Testis (tissue), 2 donors: ENCODE measurements around the gene CTIF.

Experiments used
- POLR2A ChIP-seq: fragments of 450-650 bp; IDR thresholded peaks from one replicate; pipeline ENCODE4 v1.6.1; 2017; ENCODE audit warnings: antibody characterized with exemption, mild to moderate bottlenecking, moderate library complexity
- TF ChIP-seq, protein P1 (sequence below), 3 experiments: fragments of 450-650 bp in 2 of 3; fragments of 200-600 bp in 1 of 3; sonication (generic) in 1 of 3; IDR thresholded peaks; one replicate each; pipeline ENCODE4 v1.5.1; 2016 to 2019; ENCODE audit warnings: antibody characterized with exemption in 3 of 3, mild to moderate bottlenecking in 2 of 3, moderate library complexity in 1 of 3

DNA sequence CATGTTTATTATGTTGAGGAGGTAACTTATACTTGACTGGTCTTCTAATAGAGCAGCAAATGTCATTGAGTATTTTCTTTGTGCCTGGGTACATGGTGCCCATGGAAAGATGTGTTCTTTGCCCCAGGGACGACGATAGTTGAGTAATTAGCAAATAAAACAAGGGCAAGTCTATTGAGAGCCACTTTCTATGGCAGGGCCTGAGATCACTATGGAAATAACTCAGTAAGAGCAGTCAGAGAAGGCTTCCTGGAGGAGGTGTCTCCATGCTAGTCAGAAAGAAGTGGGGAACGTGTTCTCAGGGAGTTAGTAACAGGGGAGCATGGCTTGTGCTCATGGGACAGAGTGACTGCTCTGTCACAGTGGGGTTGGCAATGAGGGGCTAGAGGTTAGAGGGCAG is 28.6 kb downstream of the CTIF start:
- TF ChIP-seq, protein P1, sequence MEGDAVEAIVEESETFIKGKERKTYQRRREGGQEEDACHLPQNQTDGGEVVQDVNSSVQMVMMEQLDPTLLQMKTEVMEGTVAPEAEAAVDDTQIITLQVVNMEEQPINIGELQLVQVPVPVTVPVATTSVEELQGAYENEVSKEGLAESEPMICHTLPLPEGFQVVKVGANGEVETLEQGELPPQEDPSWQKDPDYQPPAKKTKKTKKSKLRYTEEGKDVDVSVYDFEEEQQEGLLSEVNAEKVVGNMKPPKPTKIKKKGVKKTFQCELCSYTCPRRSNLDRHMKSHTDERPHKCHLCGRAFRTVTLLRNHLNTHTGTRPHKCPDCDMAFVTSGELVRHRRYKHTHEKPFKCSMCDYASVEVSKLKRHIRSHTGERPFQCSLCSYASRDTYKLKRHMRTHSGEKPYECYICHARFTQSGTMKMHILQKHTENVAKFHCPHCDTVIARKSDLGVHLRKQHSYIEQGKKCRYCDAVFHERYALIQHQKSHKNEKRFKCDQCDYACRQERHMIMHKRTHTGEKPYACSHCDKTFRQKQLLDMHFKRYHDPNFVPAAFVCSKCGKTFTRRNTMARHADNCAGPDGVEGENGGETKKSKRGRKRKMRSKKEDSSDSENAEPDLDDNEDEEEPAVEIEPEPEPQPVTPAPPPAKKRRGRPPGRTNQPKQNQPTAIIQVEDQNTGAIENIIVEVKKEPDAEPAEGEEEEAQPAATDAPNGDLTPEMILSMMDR (IDR thresholded peaks at IDR 0.05) = no peak
- no peak for TF ChIP-seq POLR2A
